Breast epithelium (tissue), 3 donors: ENCODE measurements around the gene SNX30.

Experiments
- POLR2A ChIP-seq: fragments of 450-650 bp; IDR thresholded peaks from one replicate; pipeline ENCODE4 v1.6.1; 2016; ENCODE audit warnings: antibody characterized with exemption, mild to moderate bottlenecking, moderate library complexity
- POLR2AphosphoS5 ChIP-seq, 3 donors: sonication (generic); formaldehyde crosslinking; IDR thresholded peaks; one replicate each; pipeline ENCODE4 v1.6.1; 2017; ENCODE audit warnings: antibody characterized with exemption in 3 of 3
- TF ChIP-seq, protein P1 (sequence below), 3 donors: fragments of 450-650 bp; IDR thresholded peaks; one replicate each; pipeline ENCODE4 v1.5.1; 2016 to 2017; ENCODE audit warnings: antibody characterized with exemption in 3 of 3, mild to moderate bottlenecking in 3 of 3, moderate library complexity in 3 of 3

DNA sequence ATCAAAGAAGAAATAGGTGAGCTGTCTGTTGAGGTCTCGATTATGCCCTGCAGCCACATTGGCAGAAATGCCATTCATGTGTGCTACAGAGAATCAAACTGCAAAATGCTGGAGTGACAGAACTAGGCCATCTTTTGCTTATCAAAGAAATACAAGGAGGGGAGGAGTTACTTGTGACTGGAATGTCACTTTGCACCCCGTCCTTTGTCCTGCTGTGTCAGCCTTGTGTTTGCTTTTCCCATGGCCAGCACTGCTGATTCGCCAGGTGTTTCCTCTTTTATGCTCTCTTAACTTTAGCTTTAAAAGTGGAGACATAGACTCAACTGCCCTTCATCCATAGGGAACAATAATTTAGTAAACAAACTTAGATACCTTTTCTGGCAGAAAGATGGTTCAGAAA, 85.8 kb downstream of the SNX30 start:
- TF ChIP-seq, protein P1, sequence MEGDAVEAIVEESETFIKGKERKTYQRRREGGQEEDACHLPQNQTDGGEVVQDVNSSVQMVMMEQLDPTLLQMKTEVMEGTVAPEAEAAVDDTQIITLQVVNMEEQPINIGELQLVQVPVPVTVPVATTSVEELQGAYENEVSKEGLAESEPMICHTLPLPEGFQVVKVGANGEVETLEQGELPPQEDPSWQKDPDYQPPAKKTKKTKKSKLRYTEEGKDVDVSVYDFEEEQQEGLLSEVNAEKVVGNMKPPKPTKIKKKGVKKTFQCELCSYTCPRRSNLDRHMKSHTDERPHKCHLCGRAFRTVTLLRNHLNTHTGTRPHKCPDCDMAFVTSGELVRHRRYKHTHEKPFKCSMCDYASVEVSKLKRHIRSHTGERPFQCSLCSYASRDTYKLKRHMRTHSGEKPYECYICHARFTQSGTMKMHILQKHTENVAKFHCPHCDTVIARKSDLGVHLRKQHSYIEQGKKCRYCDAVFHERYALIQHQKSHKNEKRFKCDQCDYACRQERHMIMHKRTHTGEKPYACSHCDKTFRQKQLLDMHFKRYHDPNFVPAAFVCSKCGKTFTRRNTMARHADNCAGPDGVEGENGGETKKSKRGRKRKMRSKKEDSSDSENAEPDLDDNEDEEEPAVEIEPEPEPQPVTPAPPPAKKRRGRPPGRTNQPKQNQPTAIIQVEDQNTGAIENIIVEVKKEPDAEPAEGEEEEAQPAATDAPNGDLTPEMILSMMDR (IDR thresholded peaks at IDR 0.05): no peak
- TF ChIP-seq POLR2A (no peak), POLR2AphosphoS5 (IDR thresholded peaks at IDR 0.05) (no peak)
